AG20443 (cell line): Measurements from ENCODE around the gene SEC24D.

Experiments
- DNase-seq: peaks from one replicate; pipeline ENCODE4 v3.0.0; 2012; ENCODE audit warnings: low spot score, mixed read lengths

Gene SEC24D

GRCh38 chr4:118718511-118719170, 117.3 kb downstream of the SEC24D start:
- no peak for DNase-seq

- no peak for DNase-seq
Observed at GRCh38 chr4:118716304-118716703, 119.6 kb downstream of the SEC24D start.

- no peak for DNase-seq
Observed at GRCh38 chr4:118714682-118715081, 121.2 kb downstream of the SEC24D start.

GRCh38 chr4:118712872-118713271, 123.1 kb downstream of the SEC24D start:
- no peak for DNase-seq

GRCh38 chr4:118711052-118711451, 124.9 kb downstream of the SEC24D start:
- DNase-seq = no peak

GRCh38 chr4:118703118-118703517, 132.8 kb downstream of the SEC24D start:
- DNase-seq = no peak

- peak; percentile 93 for DNase-seq
Observed at GRCh38 chr4:118684873-118685811, 150.8 kb downstream of the SEC24D start, which contains the start of gene METTL14. Gene METTL14 (plus strand): TSS chr4:118685392. CDS start chr4:118685535, 143 bp downstream.

GRCh38 chr4:118683513-118683912, 152.4 kb downstream of the SEC24D start:
- no peak for DNase-seq

GRCh38 chr4:118682928-118683327, 153.0 kb downstream of the SEC24D start:
- peak; percentile 47 for DNase-seq

GRCh38 chr4:118680808-118681207, 155.1 kb downstream of the SEC24D start:
- no peak for DNase-seq

GRCh38 chr4:118676128-118676527, 159.8 kb downstream of the SEC24D start:
- DNase-seq = no peak
